ENCODE results near the gene CALML6.

CALML6 gene

DNA sequence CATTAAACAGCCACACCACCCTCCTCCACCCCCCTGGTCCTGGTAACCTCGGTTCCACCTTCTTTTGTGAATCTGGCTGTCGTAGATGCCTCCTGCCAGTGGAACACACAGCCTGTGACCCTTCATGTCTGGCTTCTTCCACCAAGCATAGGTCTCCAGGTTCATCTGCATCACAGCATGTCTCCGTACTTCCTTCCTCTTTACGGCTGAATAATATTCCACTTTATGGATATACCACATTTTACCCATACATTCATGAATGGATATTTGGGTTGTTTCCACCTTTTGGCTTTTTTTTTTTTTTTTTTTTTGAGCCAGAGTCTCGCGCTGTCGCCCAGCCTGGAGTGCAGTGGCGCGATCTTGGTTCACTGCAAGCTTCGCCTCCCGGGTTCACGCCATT lies 11.8 kb upstream of the CALML6 start (continued):
- TF ChIP-seq, protein P1, sequence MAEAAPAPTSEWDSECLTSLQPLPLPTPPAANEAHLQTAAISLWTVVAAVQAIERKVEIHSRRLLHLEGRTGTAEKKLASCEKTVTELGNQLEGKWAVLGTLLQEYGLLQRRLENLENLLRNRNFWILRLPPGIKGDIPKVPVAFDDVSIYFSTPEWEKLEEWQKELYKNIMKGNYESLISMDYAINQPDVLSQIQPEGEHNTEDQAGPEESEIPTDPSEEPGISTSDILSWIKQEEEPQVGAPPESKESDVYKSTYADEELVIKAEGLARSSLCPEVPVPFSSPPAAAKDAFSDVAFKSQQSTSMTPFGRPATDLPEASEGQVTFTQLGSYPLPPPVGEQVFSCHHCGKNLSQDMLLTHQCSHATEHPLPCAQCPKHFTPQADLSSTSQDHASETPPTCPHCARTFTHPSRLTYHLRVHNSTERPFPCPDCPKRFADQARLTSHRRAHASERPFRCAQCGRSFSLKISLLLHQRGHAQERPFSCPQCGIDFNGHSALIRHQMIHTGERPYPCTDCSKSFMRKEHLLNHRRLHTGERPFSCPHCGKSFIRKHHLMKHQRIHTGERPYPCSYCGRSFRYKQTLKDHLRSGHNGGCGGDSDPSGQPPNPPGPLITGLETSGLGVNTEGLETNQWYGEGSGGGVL (tag by site-specific recombination; IDR thresholded peaks at IDR 0.05) = no peak
- no peak for TF ChIP-seq MYNN (tag by site-specific recombination; IDR thresholded peaks at IDR 0.05; ENCODE audit: borderline replicate concordance)
- TF ChIP-seq, protein P2, sequence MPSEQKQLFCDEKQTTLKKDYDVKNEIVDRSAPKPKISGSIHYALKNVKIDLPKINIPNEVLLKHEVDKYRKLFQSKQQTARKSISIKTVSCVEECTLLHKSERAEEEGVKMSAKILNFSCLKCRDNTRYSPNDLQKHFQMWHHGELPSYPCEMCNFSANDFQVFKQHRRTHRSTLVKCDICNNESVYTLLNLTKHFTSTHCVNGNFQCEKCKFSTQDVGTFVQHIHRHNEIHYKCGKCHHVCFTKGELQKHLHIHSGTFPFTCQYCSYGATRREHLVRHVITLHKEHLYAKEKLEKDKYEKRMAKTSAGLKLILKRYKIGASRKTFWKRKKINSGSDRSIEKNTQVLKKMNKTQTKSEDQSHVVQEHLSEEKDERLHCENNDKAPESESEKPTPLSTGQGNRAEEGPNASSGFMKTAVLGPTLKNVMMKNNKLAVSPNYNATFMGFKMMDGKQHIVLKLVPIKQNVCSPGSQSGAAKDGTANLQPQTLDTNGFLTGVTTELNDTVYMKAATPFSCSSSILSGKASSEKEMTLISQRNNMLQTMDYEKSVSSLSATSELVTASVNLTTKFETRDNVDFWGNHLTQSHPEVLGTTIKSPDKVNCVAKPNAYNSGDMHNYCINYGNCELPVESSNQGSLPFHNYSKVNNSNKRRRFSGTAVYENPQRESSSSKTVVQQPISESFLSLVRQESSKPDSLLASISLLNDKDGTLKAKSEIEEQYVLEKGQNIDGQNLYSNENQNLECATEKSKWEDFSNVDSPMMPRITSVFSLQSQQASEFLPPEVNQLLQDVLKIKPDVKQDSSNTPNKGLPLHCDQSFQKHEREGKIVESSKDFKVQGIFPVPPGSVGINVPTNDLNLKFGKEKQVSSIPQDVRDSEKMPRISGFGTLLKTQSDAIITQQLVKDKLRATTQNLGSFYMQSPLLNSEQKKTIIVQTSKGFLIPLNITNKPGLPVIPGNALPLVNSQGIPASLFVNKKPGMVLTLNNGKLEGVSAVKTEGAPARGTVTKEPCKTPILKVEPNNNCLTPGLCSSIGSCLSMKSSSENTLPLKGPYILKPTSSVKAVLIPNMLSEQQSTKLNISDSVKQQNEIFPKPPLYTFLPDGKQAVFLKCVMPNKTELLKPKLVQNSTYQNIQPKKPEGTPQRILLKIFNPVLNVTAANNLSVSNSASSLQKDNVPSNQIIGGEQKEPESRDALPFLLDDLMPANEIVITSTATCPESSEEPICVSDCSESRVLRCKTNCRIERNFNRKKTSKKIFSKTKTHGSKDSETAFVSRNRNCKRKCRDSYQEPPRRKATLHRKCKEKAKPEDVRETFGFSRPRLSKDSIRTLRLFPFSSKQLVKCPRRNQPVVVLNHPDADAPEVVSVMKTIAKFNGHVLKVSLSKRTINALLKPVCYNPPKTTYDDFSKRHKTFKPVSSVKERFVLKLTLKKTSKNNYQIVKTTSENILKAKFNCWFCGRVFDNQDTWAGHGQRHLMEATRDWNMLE (tag by site-specific recombination; conservative IDR thresholded peaks at IDR 0.05; ENCODE audit: low read depth) = no peak
- no peak for TF ChIP-seq ZNF184 (tag by site-specific recombination; IDR thresholded peaks at IDR 0.05)
- TF ChIP-seq, protein P3, sequence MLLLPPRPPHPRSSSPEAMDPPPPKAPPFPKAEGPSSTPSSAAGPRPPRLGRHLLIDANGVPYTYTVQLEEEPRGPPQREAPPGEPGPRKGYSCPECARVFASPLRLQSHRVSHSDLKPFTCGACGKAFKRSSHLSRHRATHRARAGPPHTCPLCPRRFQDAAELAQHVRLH (tag by site-specific recombination; IDR thresholded peaks at IDR 0.05) = peak; percentile 78

DNA sequence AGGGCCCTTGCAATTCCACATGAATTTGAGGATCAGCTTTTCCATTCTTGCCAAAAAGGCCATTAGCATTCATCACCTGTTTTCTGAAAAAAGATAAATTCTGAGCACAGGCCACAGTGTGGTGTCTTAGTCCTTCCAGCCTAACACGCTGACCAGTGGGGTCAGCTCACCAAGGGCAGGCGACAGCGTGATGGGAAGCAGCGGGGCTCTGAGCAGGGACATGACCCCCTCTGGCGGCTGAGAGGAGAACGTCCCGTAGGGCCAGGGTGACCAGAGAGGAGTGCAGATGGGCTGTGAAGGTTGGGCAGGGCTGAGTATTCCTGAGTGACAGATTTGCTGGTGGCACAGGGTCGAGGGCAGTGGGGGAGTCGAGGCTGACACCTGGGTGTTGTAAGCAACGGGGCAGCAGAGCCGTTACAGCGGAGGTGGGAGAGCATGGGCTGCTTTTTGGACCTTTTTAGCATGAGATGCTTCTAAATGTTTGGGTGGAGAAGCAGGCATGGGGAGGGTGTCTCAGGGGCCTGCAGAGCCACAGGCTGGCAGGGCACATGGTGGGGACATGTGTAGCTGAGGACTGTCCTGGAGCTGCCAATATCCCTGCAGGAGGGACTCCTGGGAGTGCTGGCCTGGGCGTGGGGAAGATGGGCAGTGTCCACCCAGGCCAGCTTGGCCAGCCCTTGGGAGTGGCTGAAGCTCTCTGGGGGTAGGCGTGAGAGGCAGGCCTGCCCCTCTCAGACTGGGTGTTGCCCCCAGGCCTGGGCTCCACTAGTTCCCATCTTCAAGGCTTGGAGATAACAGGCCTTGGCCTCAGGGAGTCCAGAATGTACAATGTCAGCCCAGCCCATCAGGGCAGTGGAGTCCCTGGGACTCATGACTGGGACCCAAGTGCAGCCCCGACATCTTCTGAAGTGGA lies 8.6 kb upstream of the CALML6 start:
- ChIA-PET CTCF (interaction anchor here (0.6 to 4.2 kb wide), 28 partner anchors 9 to 146 kb away, joined by 3 to 23 read pairs (median 4); no protein-coding TSS in a partner anchor), POLR2A (interaction anchor here (0.7 to 1.9 kb wide), 3 partner anchors 10 to 48 kb away, joined by 3 to 9 read pairs (median 3); no protein-coding TSS in a partner anchor)
- peak overlapping the region; percentile 82 for H3K27ac ChIP-seq (ENCODE audit: extremely low read depth, low read depth, low read length)
- H3K4me1 ChIP-seq (ENCODE audit: control insufficient read depth, insufficient read depth, low read length) = no peaks in the 10 kb centered on the region; the same call in 1 of the 2 replicates
- no peak overlapping the region for H3K4me3 ChIP-seq (ENCODE audit: low read depth, low read length)
- no peaks in the 10 kb centered on the region for H3K36me3 ChIP-seq (ENCODE audit: control insufficient read depth in 2 of 2, insufficient read depth in 1 of 2, low read length in 2 of 2)
- H3K9me3 ChIP-seq (ENCODE audit: control insufficient read depth, insufficient read depth, low read depth, low read length) = no peaks in the 10 kb centered on the region
- TF ChIP-seq ZNF350 (tag by site-specific recombination; IDR thresholded peaks at IDR 0.05) (no peak), ZNF76 (tag by site-specific recombination; IDR thresholded peaks at IDR 0.05; ENCODE audit: borderline replicate concordance, low read depth) (no peak), KLF16 (tag by site-specific recombination; IDR thresholded peaks at IDR 0.05) (0 out of 2 replicates have a peak, but pooled peaks have one; percentile 10), ZNF654 (tag by site-specific recombination; IDR thresholded peaks at IDR 0.05; ENCODE audit: low read depth) (peak; percentile 80), ZNF121 (tag by site-specific recombination; IDR thresholded peaks at IDR 0.05) (peak; percentile 90), ZEB2 (tag by site-specific recombination; IDR thresholded peaks at IDR 0.05) (peak; percentile 46; the same call in 1 of the 2 replicates), ZBTB8A (tag by site-specific recombination; IDR thresholded peaks at IDR 0.05) (no peak; the same call in 1 of the 2 replicates), SCRT2 (tag by site-specific recombination; IDR thresholded peaks at IDR 0.05) (peak; percentile 18; the same call in 1 of the 2 replicates), IKZF3 (tag by site-specific recombination; IDR thresholded peaks at IDR 0.05) (no peak), ZXDB (tag by site-specific recombination; IDR thresholded peaks at IDR 0.05) (peak; percentile 44; the same call in 1 of the 2 replicates), ZNF391 (tag by site-specific recombination; IDR thresholded peaks at IDR 0.05; ENCODE audit: borderline replicate concordance, low read depth) (peak; percentile 45; the same call in 1 of the 2 replicates), GFI1B (tag by site-specific recombination; IDR thresholded peaks at IDR 0.05) (no peak), ZFP69B (tag by site-specific recombination; IDR thresholded peaks at IDR 0.05) (0 out of 2 replicates have a peak, but pooled peaks have one; percentile 20), WT1 (tag by site-specific recombination; IDR thresholded peaks at IDR 0.05) (no peak), ZNF548 (tag by site-specific recombination; IDR thresholded peaks at IDR 0.05) (no peak)
- TF ChIP-seq, protein P4, sequence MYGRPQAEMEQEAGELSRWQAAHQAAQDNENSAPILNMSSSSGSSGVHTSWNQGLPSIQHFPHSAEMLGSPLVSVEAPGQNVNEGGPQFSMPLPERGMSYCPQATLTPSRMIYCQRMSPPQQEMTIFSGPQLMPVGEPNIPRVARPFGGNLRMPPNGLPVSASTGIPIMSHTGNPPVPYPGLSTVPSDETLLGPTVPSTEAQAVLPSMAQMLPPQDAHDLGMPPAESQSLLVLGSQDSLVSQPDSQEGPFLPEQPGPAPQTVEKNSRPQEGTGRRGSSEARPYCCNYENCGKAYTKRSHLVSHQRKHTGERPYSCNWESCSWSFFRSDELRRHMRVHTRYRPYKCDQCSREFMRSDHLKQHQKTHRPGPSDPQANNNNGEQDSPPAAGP (tag by site-specific recombination; IDR thresholded peaks at IDR 0.05) = peak; percentile 59; the same call in 1 of the 2 replicates
- TF ChIP-seq, protein P5, sequence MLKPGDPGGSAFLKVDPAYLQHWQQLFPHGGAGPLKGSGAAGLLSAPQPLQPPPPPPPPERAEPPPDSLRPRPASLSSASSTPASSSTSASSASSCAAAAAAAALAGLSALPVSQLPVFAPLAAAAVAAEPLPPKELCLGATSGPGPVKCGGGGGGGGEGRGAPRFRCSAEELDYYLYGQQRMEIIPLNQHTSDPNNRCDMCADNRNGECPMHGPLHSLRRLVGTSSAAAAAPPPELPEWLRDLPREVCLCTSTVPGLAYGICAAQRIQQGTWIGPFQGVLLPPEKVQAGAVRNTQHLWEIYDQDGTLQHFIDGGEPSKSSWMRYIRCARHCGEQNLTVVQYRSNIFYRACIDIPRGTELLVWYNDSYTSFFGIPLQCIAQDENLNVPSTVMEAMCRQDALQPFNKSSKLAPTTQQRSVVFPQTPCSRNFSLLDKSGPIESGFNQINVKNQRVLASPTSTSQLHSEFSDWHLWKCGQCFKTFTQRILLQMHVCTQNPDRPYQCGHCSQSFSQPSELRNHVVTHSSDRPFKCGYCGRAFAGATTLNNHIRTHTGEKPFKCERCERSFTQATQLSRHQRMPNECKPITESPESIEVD (tag by site-specific recombination; IDR thresholded peaks at IDR 0.05) = no peak
- TF ChIP-seq, protein P6, sequence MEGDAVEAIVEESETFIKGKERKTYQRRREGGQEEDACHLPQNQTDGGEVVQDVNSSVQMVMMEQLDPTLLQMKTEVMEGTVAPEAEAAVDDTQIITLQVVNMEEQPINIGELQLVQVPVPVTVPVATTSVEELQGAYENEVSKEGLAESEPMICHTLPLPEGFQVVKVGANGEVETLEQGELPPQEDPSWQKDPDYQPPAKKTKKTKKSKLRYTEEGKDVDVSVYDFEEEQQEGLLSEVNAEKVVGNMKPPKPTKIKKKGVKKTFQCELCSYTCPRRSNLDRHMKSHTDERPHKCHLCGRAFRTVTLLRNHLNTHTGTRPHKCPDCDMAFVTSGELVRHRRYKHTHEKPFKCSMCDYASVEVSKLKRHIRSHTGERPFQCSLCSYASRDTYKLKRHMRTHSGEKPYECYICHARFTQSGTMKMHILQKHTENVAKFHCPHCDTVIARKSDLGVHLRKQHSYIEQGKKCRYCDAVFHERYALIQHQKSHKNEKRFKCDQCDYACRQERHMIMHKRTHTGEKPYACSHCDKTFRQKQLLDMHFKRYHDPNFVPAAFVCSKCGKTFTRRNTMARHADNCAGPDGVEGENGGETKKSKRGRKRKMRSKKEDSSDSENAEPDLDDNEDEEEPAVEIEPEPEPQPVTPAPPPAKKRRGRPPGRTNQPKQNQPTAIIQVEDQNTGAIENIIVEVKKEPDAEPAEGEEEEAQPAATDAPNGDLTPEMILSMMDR (tag by site-specific recombination; IDR thresholded peaks at IDR 0.05) = peak; percentile 94
